ENCODE data around the gene S100A3. TPM values are rescaled to one million over a fixed set of nuclear protein-coding genes. Genes with fewer than 3 reads are reported as not detected.
"Not testable (repeated sequence)": the region's sequence is repeated elsewhere in the genome, so short reads cannot be mapped to it uniquely, and the experiment has no call there.

The S100A3 gene
- total RNA-seq, 1 donor from 2014 or later = 10.2 TPM

DNA sequence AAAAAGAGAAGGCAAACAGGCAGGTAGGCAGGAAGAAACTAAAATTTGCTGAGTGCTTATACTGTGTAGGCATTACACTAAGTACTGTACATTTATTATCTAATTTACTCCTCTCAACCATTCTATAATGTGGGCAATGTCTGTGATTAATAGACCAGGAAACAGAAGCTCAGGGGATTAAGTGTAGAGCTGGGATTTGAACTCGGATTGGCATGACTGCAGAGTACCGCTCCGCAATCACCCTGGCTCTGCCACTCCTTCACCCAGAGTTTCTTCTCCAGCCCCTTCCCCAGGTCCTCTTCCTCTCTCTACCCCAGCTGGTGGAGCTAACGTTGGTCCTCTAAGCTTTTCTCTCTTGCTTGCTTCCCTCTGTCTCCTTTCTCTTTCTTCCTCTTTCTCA is 28.1 kb upstream of the S100A3 start:
- no peak overlapping the region for H3K4me3 ChIP-seq (ENCODE audit: low read depth, low read length)
- TF ChIP-seq, protein P1, sequence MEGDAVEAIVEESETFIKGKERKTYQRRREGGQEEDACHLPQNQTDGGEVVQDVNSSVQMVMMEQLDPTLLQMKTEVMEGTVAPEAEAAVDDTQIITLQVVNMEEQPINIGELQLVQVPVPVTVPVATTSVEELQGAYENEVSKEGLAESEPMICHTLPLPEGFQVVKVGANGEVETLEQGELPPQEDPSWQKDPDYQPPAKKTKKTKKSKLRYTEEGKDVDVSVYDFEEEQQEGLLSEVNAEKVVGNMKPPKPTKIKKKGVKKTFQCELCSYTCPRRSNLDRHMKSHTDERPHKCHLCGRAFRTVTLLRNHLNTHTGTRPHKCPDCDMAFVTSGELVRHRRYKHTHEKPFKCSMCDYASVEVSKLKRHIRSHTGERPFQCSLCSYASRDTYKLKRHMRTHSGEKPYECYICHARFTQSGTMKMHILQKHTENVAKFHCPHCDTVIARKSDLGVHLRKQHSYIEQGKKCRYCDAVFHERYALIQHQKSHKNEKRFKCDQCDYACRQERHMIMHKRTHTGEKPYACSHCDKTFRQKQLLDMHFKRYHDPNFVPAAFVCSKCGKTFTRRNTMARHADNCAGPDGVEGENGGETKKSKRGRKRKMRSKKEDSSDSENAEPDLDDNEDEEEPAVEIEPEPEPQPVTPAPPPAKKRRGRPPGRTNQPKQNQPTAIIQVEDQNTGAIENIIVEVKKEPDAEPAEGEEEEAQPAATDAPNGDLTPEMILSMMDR (conservative IDR thresholded peaks at IDR 0.05; ENCODE audit: low read depth, low read length) = no peak
- DNase-seq (ENCODE audit: low read depth) = no peak

DNA sequence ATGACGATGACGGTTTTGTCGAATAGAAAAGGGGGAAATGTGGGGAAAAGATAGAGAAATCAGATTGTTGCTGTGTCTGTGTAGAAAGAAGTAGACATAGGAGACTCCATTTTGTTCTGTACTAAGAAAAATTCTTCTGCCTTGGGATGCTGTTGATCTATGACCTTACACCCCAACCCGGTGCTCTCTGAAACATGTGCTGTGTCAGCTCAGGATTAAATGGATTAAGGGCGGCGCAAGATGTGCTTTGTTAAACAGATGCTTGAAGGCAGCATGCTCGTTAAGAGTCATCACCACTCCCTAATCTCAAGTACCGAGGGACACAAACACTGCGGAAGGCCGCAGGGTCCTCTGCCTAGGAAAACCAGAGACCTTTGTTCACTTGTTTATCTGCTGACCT is 26.4 kb upstream of the S100A3 start:
- not testable (repeated sequence) for H3K4me3 ChIP-seq (ENCODE audit: low read depth, low read length); DNase-seq (ENCODE audit: low read depth)

DNA sequence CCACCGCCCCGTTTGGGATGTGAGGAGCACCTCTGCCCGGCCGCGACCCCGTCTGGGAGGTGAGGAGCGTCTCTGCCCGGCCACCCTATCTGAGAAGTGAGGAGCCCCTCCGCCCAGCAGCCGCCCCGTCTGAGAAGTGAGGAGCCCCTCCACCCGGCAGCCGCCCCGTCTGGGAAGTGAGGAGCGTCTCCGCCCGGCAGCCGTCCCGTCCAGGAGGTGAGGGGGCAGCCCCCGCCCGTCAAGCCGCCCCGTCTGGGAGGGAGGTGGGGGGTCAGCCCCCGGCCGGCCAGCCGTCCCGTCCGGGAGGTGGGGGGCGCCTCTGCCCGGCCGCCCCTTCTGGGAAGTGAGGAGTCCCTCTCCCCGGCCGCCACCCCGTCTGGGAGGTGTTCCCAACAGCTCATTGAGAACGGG is 26.0 kb upstream of the S100A3 start:
- not testable (repeated sequence) for H3K4me3 ChIP-seq (ENCODE audit: low read depth, low read length); DNase-seq (ENCODE audit: low read depth)

DNA sequence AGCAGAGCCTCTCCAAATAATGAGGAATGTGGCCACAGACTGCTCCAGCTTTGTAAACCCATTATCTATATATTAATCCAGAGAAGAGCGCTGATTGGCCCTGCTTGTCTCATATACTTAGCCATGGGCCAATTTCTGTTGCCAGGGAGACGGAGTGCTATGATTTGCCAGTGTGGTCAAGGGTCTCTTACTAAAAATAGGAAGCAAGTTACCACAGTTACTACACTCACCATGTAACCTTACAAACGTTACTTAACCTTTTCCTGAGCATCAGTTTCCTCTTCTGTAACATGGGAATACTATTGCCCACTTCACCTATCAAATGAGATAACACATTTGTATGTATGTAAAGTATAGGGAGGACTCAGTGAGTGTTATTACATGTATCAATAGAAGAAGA is 24.3 kb upstream of the S100A3 start:
- TF ChIP-seq, protein P1 (conservative IDR thresholded peaks at IDR 0.05; ENCODE audit: low read depth, low read length) = no peak
- DNase-seq (ENCODE audit: low read depth) = no peak
- no peak overlapping the region for H3K4me3 ChIP-seq (ENCODE audit: low read depth, low read length)

DNA sequence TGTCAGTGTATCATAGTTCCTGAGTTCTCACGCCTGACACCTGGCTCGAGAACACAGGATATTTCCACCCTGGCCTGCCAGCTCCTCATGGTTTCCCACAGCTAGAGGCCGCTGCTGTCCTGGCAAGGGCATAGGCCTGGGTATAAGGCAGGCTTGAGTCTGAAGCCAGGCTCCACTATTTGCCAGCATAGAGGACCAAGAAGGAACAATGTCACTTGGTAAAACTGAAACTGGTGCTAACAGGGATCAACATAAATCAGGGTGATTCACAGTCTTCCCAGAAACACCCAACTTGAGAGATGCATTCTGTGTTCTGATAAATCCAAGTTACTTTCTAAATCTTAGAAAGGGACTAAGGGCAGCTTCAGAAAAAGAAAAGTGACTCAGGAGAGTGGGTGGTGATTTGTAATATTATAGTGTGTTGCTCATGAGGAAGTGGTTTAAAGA is 23.5 kb upstream of the S100A3 start:
- H3K4me3 ChIP-seq (ENCODE audit: low read depth, low read length) = no peak overlapping the region
- TF ChIP-seq, protein P1 (conservative IDR thresholded peaks at IDR 0.05; ENCODE audit: low read depth, low read length) = peak; percentile 99

DNA sequence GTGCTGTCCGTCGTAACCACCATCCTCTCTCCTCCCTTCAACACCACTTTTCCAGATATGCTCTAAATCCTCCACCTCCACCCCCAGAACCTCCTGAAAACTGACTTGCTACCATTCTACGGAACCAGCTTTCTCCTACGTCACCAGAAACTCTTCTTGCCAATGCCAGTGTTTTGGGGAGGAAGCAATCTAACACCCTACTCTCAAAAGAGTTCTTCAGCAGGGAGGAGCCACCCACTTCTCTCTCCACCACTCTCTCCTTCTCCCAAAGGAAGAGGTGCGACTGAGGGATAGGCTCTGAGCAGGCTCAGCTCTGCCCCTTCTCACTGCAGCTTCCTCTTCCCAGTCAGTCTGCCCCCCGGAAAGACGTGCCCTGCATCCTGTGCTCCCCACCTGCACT is 22.6 kb upstream of the S100A3 start:
- DNase-seq (ENCODE audit: low read depth) = no peak
- TF ChIP-seq, protein P1 (conservative IDR thresholded peaks at IDR 0.05; ENCODE audit: low read depth, low read length) = no peak
- no peak overlapping the region for H3K4me3 ChIP-seq (ENCODE audit: low read depth, low read length)

More for the DNA sequence above, 23.5 kb upstream of the S100A3 start:
- peak; percentile 57 for DNase-seq (ENCODE audit: low read depth)

DNA sequence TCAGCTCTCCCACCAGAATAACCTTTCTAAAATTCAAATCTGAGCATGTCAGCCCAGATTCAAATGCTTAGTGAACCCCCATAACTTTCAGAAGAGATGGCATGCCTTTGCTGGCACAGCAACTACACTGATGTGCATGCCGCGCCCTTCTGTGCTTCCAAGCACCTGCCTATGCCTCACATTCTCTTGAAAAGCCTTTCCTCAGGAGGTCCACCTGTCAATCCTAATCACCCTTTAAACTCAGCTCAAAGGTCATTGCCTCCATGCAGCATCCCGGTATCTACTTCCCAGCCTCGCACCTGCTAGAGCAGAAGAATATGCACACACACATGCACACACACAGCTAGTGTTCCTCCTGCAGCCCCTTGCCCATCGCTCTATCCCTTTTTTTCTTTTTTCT is 21.8 kb upstream of the S100A3 start:
- DNase-seq (ENCODE audit: low read depth) = no peak
- TF ChIP-seq, protein P1 (conservative IDR thresholded peaks at IDR 0.05; ENCODE audit: low read depth, low read length) = no peak
- H3K4me3 ChIP-seq (ENCODE audit: low read depth, low read length) = no peak overlapping the region

DNA sequence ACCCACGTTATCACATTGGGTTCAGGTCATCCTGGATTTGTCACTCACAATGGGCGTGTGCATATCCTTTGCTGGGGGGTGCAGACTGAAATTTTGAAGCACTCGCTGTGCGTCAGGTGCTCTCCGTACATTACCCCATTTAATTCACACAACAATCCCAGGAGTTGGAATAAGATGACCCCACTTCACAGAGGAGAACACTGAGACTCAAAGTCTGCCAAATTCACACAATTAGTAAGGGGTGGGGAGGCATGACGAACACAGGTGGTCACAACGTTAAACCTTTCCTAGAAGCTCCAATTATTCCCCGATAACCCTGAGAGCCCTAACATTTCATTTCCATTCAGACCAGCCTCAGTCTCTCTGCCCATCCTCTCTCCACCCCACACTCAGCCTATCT is 20.4 kb upstream of the S100A3 start:
- no peak for DNase-seq (ENCODE audit: low read depth)
- H3K4me3 ChIP-seq (ENCODE audit: low read depth, low read length) = no peak overlapping the region
- TF ChIP-seq, protein P1 (conservative IDR thresholded peaks at IDR 0.05; ENCODE audit: low read depth, low read length) = no peak
